Activated CD8-positive, alpha-beta memory T cell treated with anti-CD3 and anti-CD28 coated beads, Interleukin-2, amount 50 U/mL, for 24 hours (primary cell): Measurements from ENCODE around the gene BMP4.

Source experiments
- DNase-seq: peaks from one replicate; pipeline ENCODE4 v3.0.0-alpha.2; 2020; ENCODE audit errors: extremely low read depth

The BMP4 gene

GRCh38 chr14:53964249-53964648 lies 7.6 kb upstream of the BMP4 start:
- no peak for DNase-seq

GRCh38 chr14:53963320-53964227 lies 6.9 kb upstream of the BMP4 start:
- DNase-seq = no peak

DNA sequence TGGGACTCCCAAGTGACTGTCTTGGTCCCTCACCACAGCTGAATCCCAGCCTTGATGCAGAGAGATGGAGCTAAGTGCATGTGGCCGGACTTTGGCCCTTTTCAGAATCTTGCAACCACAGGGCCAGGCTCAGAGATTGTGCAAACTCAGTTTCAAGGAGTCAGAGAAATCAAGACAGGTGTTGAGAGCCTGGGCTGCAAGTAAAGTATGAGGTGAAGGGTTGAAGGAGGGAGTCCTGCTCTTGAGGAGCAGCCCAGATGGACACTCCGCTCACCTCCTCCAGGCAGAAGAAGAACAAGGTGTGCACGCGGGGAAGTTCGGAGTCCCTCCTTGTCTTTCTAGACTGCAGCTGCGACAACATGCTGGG lies 6.3 kb upstream of the BMP4 start:
- DNase-seq = no peak

GRCh38 chr14:53958628-53959027 lies 2.0 kb upstream of the BMP4 start:
- DNase-seq = no peak

DNA sequence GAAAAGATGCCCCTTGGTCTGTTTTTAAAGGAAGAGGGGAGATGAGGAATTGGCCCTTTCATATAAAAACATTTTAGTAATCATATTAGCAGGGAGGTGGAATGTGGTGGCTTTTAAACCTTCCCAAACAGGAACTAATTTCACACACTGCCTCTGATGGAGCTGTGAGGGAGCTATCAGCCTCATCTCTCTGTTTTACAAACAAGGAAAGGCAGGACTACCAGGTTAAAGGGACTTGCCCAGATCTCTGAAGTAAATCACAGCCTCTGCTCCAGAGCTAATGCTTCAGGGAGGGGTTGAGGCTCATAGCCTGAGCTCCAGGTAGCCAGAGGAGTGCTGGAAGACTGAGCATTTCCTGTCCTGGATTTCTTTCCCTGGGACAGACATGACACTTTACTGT lies 1.1 kb upstream of the BMP4 start:
- DNase-seq = no peak

- DNase-seq = no peak
Observed at GRCh38 chr14:53955671-53956426, 776 bp downstream of the BMP4 start.

- DNase-seq = no peak
Observed at GRCh38 chr14:53955229-53955556, 1.4 kb downstream of the BMP4 start.

DNA sequence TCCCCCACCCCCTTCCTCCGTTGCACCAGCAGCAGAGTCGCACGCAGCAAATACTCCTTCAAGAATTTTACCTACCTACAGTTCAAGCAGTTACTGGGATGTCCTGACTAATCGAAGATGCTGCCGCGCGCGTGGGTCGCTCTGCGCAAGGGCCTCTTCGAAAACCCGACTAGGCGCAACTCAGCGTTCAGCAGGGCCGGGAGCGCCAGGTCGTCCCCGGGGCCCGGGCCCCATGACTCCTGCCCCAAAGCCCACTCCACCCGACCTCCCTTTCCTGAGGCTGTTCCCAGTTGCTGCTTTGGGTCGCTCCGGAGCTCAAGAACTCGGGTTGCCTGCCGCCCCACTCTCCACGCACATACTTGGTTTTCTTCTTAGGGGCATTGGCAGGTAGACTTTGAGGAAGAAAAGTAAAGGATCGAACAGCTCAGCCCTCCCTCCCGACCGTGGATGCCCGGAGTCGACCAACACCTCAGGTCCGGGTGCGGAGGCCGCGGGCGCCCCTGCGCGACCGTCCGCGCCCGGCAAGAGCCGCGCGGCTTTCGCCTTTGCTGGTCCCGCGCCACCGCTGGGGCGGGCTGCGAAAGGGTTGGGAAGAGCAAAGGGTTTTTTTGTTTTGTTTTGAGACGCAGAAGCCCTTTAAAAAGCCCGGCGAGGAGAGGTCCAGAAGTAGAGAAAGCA lies 1.9 kb downstream of the BMP4 start:
- DNase-seq = no peak

DNA sequence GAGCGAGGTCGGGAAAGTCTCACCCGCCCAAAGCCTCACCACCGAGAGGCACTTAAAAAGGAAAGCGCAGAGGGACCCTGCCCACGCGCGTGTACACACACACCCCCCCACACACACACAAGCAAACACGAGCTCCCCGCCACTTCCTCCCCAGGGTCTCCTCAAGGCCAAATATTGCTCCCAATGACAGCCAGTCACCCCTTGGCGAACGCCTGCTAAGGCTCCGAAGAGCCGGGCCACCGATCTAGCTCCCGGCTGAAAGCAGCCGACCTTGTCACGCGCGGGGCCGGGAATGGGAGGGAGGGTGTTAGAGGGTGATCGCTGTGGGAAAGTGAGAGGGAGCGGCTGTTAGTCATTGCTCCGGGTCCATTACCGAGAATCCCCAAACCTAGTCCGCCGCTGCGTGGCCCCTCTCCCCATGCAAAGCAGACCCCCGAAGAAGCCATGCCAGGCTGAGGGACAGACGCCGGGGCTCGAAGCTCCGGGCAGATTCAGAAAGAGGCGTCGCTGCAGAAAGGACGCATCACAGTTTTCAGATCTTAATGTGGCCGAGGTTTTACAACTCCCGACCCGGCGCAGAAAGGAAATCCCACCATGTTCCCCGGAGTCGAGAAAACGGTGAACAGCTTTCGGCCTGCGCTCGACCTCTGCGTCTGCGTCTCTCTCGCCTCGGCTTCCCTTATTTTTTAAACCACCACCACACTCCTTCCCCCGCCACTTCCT lies 2.6 kb downstream of the BMP4 start:
- no peak for DNase-seq

- no peak for DNase-seq
Observed at GRCh38 chr14:53953002-53953827, 3.4 kb downstream of the BMP4 start.

GRCh38 chr14:53952533-53952932 lies 4.1 kb downstream of the BMP4 start:
- no peak for DNase-seq

DNA sequence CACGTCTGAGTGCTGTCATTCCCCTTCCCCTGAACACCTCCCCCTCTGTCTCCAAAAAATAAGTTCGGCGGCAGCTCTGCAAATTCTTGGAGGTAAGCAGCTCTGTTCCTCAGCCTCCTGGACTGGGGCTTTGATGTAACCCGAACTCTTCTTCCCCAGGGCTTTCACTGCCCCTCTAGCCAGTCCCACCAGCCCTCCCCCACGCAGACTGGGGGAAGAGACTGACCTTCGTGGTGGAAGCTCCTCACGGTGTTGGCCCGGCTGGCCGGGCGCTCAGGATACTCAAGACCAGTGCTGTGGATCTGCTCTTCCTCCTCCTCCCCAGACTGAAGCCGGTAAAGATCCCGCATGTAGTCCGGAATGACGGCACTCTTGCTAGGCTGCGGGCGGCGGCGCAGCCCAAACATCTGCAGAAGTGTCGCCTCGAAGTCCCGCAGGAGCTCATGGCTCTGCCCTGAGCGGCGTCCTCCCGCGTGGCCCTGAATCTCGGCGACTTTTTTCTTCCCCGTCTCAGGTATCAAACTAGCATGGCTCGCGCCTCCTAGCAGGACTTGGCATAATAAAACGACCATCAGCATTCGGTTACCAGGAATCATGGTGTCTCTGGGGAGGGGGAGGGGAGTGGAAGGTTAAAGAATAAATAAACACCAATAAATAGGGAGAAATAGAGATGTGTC lies 4.9 kb downstream of the BMP4 start:
- DNase-seq = no peak

GRCh38 chr14:53951243-53951626 lies 5.4 kb downstream of the BMP4 start:
- DNase-seq = no peak

DNA sequence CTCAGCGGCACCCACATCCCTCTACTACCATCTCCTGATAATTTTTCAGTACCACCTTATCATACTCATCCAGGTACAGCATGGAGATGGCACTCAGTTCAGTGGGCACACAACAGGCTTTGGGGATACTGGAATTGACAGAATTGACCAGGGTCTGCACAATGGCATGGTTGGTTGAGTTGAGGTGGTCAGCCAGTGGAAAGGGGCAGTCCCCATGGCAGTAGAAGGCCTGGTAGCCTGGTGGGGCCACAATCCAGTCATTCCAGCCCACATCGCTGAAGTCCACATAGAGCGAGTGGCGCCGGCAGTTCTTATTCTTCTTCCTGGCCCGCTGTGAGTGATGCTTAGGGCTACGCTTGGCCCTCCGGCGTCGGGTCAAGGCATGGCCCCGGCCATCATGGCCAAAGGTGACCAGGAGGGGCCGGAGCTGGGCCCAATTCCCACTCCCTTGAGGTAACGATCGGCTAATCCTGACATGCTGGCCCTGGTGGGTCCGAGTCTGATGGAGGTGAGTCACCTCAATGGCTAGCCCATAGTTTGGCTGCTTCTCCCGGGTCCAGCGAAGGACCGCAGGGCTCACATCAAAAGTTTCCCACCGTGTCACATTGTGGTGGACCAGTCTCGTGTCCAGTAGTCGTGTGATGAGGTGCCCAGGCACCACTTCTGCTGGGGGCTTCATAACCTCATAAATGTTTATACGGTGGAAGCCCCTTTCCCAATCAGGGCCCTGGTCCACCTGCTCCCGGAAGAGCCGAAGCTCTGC lies 6.4 kb downstream of the BMP4 start:
- DNase-seq = no peak

DNA sequence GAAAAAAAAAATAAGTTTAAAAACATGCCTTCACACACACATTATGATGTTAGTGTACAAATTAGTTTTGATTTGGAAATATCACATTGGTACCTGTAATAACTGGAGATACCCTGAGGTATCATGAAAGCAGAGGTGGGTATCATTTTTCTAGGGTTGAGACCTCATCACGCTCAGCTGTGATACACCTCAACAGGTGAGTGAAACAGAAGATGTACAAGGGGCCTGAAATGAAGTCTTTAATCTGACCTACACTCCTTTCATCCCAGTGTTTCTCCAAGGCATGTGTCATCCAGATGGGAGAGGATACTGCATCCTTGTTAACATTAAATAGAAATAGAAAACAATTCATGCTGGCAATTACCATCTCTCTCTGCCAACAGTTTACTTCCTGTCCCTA lies 7.4 kb downstream of the BMP4 start:
- no peak for DNase-seq

GRCh38 chr14:53948205-53948884 lies 8.3 kb downstream of the BMP4 start:
- DNase-seq = no peak

DNA sequence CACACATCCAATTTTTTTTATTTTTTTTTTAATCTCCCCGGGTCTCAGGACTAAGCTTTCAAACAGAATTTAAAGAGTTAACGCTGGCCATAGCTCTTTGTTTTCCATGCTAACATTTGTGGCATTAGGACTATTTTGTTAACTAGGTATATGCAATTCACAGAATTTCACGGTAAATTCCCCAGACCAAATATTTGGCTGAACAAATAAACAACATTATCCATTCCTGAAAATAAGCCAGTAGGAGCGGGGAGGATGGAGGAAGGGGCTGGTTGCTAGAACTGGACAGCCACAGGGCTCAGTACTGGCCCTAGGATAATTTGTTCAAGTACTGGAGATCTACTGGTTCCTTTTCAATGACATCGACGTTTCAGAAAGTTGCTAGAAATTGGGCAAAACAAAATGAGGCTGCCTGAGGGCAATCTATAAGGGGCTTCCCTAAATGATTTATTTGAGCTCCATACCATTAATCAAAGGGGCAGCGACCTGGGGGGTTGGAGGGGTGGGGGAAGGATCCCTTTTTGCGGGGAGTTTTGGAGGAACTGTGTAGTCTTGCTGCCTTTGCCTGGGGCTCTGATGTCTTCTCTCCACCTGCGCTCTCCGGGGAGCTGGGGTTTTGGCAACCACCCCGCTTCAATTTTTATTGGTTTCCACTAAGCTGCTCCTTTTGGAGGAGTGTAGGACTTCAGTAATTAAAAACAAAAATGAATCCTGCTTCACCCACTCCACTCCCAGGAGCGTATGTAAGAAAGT lies 9.0 kb downstream of the BMP4 start:
- DNase-seq = no peak

- DNase-seq = no peak
Observed at GRCh38 chr14:53947094-53947445, 9.6 kb downstream of the BMP4 start.
